ENCODE results near the gene STAM2.

- TF ChIP-seq, protein P1, sequence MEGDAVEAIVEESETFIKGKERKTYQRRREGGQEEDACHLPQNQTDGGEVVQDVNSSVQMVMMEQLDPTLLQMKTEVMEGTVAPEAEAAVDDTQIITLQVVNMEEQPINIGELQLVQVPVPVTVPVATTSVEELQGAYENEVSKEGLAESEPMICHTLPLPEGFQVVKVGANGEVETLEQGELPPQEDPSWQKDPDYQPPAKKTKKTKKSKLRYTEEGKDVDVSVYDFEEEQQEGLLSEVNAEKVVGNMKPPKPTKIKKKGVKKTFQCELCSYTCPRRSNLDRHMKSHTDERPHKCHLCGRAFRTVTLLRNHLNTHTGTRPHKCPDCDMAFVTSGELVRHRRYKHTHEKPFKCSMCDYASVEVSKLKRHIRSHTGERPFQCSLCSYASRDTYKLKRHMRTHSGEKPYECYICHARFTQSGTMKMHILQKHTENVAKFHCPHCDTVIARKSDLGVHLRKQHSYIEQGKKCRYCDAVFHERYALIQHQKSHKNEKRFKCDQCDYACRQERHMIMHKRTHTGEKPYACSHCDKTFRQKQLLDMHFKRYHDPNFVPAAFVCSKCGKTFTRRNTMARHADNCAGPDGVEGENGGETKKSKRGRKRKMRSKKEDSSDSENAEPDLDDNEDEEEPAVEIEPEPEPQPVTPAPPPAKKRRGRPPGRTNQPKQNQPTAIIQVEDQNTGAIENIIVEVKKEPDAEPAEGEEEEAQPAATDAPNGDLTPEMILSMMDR (IDR thresholded peaks at IDR 0.05; ENCODE audit: poor library complexity): no peak
- no peak for TF ChIP-seq EZH2 (IDR thresholded peaks at IDR 0.05; ENCODE audit: borderline replicate concordance)
These were observed 69.1 kb downstream of the STAM2 start for GRCh38 chr2:152106464-152106863.

All from hepatocyte (in vitro differentiated cells).